Right kidney (tissue), 1 donor: Measurements from ENCODE around the gene LRMDA.
"Not testable (repeated sequence)": the region's sequence is repeated elsewhere in the genome, so short reads cannot be mapped to it uniquely, and the experiment has no call there.

Experiments
- DNase-seq: peaks from one replicate; pipeline ENCODE4 v3.0.0-alpha.2; 2016

The LRMDA gene

GRCh38 chr10:76526833-76527232 is 1095.4 kb downstream of the LRMDA start:
- DNase-seq = not testable (repeated sequence)

- DNase-seq = no peak
These were observed 1108.9 kb downstream of the LRMDA start for GRCh38 chr10:76540331-76540730.

GRCh38 chr10:76540786-76541185 is 1109.4 kb downstream of the LRMDA start:
- DNase-seq = no peak

GRCh38 chr10:76541852-76542251 is 1110.4 kb downstream of the LRMDA start:
- no peak for DNase-seq

GRCh38 chr10:76542307-76542930 is 1111.0 kb downstream of the LRMDA start:
- no peak for DNase-seq

GRCh38 chr10:76543655-76544054 is 1112.2 kb downstream of the LRMDA start:
- no peak for DNase-seq

GRCh38 chr10:76544789-76545188 is 1113.4 kb downstream of the LRMDA start:
- no peak for DNase-seq

GRCh38 chr10:76546411-76546810 is 1115.0 kb downstream of the LRMDA start:
- DNase-seq = no peak

- DNase-seq = peak; percentile 58
These were observed 1116.0 kb downstream of the LRMDA start for GRCh38 chr10:76547352-76547972.

GRCh38 chr10:76548716-76549115 is 1117.3 kb downstream of the LRMDA start:
- no peak for DNase-seq

- no peak for DNase-seq
These were observed 1117.7 kb downstream of the LRMDA start for GRCh38 chr10:76549171-76549570.

GRCh38 chr10:76550806-76551205 is 1119.4 kb downstream of the LRMDA start:
- DNase-seq = no peak

- DNase-seq = no peak
These were observed 1120.9 kb downstream of the LRMDA start for GRCh38 chr10:76552091-76552873.

GRCh38 chr10:76553263-76554032 is 1122.0 kb downstream of the LRMDA start:
- DNase-seq = peak; percentile 37

GRCh38 chr10:76554033-76554408 is 1122.6 kb downstream of the LRMDA start:
- DNase-seq = no peak

GRCh38 chr10:76554478-76554877 is 1123.1 kb downstream of the LRMDA start:
- DNase-seq = no peak

- DNase-seq = no peak
These were observed 1123.7 kb downstream of the LRMDA start for GRCh38 chr10:76555067-76555670.

GRCh38 chr10:76557366-76557765 is 1125.9 kb downstream of the LRMDA start:
- no peak for DNase-seq

GRCh38 chr10:76558586-76558985 is 1127.2 kb downstream of the LRMDA start:
- no peak for DNase-seq

GRCh38 chr10:76558996-76559891 is 1127.8 kb downstream of the LRMDA start:
- DNase-seq = no peak

GRCh38 chr10:76559892-76560220 is 1128.4 kb downstream of the LRMDA start:
- DNase-seq = no peak
